NCI-H1105 (cell line): ENCODE data around the gene APCDD1.
A peak's percentile ranks its signal among the peaks of the same experiment; 100 is the strongest.

ENCODE experiments used
- DNase-seq: peaks from one replicate; lab custom pipeline; 2025; lab: John Stamatoyannopoulos, UW

APCDD1 gene

DNA sequence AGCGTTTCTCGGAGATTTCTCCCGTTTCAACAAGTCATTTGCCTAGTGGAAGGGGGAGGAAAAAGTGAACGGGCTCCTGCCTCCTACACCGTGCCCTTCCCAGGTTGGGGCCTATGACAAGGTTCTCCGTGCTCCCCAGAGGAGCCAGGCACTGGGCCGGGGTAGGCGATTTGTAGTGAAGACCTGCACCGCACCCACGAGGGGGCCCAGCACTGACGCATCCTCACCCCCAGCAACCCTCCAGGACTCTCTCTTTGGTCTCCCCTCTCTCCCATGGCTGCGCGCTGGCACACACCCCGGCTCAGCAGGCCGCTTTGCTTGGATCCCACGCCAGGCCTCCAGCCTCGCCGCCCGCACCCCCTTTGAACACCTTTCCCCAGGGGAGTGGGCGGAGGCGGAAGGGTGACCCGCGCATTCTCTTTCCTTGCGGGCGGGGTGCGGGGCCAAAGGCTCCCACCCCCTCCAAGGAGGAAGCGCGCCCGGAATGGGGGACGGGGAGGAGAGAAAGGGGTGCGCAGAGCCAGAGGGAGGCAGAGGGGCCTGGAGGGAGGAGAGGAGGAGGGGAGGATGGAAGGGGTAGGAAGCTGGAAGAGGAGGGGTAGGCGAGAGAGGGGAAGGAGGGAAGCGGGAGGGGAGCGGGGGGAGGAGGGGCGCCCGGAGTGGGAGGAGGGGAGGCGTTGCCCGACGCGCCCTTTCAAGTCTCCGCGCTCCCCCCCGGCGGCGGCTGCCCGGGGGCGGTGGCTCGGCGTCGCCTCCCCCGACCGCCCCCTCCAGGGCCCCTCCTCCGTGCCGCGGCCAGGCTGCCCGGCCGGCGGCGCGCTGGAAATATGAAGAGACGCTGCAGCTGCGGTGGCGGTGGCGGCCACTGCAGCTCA is at the start of gene APCDD1:
APCDD1 (plus strand) TSS at position 830 of the 875 bp plus-strand sequence. CDS start 347 bp downstream, outside the sequence.
- DNase-seq, result no peak

DNA sequence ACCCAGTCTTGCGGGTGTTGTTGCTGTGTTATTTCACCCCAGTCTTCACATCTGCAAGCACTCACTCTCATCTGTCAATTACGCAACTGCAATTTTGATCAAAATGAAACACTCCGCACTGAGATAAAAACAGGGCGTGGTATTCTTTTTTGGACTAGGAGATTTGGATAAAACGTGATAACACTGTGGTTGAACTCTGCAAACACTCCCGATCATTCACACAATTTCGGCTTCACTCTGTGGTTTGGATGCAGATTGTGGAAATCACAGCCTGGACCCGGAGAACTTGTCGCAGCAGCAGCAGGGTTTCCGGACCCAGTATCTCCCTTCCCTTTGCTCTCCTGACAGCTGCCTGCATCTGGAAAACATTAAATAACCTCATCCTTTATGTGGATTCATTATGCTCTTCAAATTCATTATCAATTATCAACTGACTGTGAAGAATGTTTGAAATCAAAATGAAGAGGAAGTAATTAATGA is 49.4 kb upstream of the APCDD1 start:
- no peak for DNase-seq

DNA sequence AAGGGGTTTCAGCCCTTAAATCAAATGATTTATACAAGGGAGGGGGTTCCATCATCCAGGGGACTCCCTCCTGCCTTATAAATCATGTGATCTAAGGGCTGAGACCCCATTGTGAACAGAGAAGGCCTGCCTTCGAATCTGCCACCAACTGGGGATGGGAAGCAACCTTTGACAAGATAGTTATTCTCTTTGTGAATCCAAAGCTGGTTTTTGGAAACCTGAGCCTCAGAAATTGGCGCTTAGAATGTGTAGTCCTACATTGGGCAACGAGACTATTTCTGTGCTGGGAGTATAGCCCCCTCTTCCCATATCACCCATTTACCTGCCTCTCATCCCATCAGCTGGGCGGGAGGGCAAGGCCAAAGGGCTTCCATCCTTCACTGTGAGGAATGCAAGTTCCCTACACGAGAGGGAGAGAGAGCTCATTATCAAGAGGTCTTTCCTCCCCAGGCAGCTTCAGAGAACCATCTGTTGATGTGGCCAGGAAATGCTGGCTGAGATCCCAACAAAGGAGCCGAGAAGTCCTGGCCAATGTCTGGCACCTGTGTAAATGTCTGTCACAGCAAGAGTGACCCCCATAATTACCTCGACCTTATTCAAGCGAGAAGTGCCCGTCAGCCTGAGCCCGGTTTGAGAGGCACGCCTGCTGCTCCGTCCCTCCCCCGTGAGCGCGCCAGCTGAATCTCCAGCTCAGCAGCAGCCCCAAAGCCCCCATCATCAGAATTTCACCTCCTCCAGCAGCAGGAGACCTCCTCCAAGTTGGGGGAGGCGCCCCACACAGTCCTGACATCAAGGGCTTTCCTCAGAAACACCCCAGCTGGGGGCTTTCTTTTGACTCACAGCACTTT is 48.4 kb upstream of the APCDD1 start:
- peak; percentile 41 for DNase-seq

DNA sequence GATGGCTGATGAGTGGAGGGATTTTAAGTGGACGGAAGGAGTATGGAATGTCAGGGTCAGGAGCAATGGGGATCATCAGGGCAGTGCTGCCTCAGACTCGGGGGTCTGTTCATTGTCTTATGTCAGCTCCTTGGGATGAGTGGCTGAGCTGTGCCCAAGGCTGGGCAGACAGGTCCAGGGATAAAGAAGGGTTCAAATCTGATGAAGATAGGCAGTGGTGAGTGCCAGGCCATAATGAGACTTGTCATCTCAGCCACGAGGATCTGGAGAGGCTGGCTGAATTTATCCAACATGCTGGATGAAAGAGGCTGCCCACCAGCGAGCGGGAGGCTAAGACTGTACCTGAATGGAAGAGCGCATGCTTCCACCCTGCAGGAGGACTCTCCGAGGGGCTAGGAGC is 46.3 kb upstream of the APCDD1 start:
- DNase-seq, result no peak

DNA sequence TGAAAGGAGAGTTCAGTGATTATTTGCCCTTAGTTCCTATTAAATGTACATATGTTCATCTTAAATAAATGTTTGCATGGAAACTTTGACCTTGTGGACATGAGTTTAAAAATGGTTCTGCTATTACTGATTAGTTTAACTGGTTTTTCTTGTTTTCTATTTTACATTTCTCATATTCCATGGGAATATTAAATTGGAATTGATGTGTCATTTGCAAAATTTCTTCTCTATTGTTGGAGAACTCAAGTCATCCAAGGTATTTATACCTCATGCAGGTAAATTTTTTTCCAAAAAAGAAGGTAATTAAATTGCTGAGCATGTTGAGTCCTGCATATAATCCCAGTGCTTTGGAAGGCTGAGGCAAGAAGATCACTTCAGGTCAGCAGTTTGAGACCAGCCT is 45.4 kb upstream of the APCDD1 start:
- no peak for DNase-seq

DNA sequence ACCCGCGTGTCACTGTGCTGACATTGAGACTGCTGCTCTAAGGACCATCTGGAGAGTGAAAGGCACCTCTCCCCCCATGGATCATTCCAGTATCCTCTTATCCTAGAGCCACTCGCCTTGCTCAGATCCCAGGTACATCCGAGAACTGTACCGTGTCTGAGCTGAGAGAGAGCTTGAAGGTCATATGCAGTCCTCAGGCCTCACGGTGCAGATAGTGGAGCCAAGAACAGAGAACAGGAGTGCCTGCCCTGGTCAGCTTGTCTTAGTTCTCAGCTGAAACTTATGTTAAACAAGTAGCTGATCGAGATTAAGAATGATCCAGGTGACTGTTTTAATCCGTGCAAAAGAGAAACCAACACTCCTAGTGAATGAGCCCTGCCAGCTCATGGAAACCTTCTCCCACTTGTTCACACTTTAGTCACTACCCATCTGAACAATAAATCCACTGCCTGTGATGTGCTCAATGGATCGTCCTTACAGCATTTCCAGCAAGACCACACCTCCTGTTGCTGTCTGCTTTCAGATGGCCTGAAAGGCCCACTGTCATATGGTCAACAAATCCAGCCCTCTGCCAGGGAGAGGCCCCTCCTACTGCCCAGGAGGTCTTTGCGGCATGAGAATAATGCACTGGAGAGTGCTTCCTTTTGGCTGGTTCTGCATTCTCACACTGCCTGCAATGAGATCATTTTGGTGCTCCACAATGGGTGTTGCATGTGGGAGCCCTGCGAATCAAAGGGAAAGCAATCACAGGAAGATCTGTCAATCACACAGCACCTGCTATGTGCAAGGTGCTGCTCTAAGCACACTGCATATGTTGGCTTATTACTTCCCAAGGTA is 43.7 kb upstream of the APCDD1 start:
- no peak for DNase-seq

DNA sequence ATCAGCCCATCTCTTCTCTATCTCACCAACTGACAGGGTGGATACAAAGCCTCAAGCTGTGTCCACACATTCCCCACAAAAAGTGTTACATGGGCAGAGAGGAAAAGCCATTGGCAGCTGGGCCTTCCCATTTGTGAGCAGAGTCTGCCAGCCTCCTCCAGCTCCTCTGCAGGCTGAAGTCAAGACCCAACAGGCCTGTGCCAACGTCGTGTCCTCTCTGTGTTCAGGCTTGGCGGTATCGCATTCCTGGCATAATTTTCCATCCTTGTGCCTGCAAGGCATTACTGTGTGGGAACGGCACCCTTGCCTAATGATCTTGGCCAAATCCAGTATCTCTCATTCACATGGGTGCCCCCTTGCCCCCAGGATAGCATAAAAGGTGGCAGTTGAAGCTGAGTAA is 41.5 kb upstream of the APCDD1 start:
- DNase-seq, result no peak

DNA sequence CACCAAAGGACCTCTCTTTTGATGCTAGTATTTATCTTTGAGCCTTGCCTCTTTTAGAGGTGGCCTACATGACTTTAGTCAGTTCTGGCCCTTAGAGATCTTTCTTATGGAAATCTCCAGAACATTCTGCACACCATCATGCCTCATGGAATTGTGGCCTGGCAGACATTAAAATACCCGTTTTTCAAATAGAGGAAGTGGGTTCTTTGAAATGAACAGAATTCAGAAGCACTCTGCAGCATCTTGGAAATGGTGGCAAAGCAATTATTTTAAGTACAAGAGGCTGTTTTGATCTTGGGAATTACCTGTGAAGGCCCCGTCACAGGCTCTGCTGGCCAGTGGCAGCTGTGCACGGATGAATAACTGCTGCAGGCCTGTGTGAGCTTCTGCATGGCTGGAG is 40.7 kb upstream of the APCDD1 start:
- no peak for DNase-seq

DNA sequence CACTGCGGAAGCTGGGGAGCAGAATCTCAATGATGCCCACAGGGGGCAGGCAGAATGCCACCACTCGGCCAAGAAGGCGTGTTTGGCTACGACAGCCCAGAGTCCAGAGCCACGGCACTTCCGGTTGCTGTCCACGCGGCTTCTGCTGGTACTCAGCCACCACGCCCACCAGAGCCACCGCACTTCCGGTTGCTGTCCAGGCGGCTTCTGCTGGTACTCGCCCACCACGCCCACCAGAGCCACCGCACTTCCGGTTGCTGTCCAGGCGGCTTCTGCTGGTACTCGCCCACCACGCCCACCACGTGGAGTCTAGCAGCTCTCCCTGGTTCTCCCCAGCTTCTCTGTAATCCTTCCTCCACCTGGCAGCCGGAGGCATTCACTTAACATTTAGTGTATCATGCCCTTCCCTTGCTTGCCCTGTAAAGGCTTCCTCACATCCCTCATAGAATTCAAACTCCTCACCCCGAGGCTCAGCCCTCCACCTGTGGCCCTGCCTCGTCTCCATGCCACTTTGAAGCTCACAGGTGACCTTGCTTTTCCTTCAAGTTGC is 40.1 kb upstream of the APCDD1 start:
- DNase-seq, result no peak

DNA sequence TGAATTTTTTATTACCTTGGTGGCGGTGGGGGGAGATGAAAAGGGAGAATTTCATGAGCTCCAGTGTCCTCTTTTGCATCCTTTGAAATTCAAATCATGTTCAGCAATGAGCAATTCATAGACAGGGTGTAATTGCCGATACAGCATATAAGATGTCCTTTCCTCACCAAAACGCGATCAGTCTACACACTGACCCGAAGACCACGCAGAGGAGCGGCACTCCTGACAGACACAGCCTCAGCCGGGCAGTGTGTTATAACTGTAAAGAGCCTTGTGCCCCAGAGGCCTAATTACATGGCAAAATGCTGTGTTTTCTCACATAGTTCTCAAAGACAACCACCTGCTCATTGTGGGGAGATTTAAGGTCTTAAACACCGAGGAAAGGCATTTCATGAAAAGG is 38.4 kb upstream of the APCDD1 start:
- no peak for DNase-seq

DNA sequence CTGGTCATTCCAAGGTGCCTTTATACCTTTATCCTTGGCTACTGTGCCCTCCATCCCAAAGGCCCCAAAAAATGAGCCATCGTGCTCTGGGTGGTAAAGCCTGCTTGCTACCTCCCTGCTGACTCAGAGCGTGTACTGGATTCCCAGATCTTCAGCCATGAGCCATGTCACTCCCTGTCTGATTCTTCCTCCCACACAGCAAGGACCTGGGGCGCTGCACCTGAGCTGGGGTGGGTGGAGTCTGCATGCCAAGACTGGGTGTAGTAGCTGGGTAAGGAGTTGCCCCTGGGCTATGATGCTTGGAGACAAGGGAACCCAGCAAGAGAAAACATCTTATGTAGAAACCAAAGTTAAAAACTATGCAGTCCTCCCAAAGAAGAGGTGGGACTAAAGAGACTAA is 37.2 kb upstream of the APCDD1 start:
- no peak for DNase-seq

DNA sequence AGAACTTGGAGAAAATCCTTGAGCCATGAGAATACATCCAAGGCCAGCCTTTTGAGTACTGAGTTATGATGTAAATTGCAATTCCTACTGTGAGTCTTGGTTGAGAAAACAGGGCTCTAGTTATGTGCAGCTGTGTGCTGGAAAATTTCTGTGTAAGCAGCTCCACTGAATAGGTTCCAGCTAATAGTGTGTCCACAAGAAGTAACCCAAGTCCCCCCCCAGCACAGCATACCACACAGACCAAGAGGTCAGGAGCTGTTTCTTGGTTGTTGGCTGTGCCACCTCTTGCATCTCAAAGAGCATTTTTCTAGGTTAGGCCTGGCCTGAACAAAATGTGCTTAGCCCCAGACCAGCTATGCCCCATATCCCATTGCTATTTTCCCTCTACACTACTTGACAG is 36.8 kb upstream of the APCDD1 start:
- DNase-seq, result no peak

DNA sequence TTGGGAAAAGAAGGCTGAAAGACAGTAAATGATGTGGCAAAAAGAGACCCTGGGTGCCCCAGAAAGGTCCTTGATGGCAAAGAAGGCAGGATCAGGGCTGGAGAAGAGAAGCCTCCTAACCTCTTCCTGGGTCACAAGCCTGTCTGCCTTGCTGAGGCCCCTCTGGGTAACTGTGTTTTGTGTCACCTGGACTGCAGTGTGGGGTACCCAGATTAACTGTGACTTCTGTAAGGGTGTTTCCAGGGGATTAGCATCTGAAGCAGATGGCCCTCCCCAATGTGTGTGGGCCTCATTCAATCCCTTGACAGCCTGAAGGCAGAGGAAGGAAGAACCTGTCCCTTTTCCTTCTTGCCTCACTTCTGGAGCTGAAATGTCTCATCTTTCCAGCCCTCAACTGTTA is 35.6 kb upstream of the APCDD1 start:
- DNase-seq, result no peak

DNA sequence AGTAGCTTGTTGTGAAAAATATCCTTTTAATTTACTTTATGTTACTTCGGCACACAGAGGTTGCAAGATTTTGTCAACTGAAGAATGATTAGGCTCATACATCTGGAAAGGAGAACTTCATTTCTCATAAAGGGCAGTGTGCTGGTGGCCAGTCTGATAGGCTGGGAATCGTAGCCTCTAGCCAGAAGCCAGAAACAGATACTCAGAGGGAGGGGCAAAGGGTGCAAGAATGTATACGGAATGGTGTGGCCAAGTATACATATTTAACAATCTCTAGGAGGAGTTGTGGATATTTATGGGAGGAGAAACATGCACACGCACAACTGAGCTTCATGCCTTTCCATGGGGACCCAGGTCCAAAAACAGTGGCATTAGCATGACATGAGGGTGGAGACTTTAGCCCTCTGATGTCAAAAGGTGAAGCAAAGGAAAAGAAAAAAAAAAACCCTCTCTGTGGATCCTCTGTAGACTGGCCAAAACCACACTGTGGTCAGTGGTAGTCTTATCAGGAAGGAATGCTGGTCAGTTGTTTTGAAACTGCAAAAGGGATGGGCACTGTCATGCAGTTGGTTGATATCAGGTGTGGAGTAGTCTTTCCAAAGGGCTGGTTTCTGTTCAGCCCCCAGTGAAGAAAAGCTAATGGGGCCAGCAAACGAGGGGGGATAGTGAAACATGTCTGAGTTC is 34.9 kb upstream of the APCDD1 start:
- no peak for DNase-seq

DNA sequence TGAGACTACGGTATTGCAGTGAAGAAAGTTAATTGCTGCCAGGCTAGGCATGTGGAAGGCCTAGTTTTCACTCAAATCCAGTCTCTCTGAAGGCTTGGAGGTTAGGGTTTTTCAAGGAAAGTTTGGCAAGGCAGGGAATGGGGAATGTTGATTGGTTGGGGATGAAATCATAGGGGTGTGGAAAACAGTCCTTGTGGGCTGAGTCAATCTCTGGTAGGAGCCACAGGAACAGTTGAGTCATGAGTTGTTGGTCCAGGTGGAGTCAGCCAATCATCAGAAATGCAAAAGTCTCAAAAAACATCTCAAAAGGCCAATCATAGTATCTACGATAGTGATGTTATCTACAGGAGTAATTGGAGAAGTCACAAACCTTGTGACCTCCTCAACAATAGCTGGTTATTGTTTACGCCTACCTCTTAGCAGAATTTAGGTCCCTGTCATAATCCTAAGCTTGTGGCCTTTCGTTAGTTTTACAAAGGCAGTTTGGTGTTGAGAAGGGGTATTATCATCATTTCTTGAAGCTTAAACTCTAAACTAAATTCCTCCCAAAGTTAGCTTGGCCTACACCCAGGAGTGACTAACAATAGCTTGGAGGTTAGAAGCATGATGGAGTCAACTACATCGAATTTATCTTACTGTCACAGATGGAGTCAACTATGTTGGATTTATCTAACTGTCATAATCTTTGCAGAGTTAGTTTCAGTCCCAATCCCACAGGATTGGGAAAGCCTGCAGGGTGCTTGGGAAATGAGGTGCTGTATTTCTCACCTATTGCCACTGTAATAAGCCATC is 33.7 kb upstream of the APCDD1 start:
- DNase-seq, result no peak

DNA sequence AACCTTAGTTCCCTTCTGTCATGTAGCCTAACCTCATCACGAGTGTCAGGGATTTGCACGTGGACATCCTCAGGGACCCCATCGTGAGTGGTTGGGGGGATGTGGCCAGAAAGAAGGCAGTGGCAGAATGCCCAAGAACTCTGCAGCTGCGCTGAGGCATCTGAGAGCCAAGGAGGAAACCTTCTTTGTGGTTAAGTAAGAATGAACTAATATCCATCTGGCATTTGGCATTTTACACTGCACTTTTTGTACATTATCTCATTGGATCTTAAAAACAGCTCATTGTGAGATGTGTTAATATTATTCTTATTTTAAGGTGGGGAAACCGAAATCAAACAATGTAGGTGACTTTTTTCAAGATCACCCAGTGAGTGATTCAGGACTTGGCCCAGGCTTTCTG is 32.6 kb upstream of the APCDD1 start:
- no peak for DNase-seq

DNA sequence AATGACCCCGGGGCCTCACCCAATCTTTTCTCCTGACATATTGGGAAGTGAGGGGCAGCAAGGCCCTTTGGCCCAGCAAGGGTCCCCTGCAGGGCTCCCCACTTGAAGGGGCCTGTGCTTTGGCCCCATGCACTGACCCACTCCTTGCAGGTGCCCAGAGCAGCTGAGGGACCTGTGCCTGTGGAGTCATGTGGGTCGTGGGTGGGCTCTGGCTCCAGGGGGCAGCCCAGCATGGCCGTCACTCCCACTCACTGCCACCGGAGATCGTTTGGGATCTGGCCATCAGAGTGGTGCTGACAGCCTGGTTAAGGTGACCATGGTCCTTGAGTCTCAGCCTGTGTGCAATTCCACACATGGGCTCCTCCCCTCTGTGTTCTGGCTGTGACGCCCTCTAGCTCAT is 31.7 kb upstream of the APCDD1 start:
- no peak for DNase-seq

DNA sequence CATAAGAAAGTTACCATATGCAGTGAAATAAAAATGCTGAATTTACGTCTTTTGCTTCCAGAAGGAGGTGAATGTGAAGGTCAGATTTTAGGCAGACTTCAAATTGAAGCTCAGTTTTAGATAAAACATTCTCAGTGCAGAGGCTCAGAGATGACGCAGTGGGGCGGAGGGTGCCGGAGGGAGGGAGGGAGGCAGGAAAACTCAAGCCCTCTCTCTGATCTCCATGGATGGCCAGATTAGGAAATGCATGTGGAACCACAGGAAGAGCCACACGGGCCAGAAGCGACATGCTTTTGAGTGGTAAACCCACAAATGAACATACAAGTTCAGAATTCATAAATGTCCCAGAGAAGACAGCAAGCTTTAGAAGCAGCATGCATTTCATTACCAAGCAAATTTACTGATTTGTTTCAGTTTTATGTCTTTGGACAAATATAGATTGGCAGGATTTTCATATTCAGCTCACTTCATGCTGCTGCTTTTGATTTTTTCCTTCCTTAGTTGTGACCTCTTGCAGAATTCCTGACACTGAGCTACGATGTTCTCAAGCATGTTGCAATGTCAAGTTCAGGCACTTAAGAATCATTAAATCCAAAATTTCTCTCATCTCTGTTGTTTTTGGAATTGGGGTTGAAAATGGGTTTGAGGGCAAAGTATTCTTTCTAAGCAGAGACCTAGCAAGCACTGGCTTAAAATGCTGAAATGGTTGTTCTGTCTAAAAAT is 29.7 kb upstream of the APCDD1 start:
- no peak for DNase-seq

DNA sequence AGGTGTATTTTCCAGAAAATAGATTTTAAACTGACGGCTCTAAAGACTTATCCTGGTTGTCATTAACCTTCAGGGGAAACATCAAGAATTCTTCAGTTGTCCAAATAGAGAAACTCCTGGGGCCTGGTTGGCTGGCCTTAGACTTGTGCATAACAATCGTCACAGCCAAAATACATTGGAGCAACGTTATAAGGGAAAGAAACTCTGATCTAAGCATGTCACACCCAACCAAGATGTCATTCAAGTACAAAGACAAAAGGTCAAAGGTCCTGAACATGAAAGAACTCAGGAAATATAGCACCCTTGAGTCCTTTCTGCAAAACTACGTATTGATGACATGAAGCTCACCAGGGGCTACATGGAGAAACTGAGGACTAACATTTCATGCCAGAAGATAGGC is 23.8 kb upstream of the APCDD1 start:
- DNase-seq, result no peak

DNA sequence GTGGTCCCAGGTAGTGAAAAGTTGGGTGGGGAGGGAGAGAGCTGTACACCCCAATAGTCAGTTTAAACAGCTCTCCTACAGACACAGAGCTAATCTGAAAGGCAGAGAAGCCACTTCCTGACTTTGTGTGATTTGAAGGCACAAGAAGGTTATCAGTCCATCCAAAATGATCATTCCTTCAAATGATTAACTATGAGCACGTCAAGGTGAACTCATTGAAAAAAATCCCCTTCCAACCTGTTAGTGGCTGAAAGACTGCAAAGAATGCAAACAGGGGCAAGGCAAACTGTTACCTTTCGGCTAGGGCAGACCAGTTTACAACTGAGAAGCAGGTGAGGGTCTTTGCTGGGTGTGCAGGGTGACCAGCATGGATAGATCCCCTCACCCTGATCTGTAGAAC is 22.8 kb upstream of the APCDD1 start:
- no peak for DNase-seq
